ENCODE measurements around the gene PHLDA3. TPM values are rescaled to one million over a fixed set of nuclear protein-coding genes. Genes with fewer than 3 reads are reported as not detected.

PHLDA3 gene
- total RNA-seq, 1 experiment from 2014 or later, result 10.5 TPM

- intact Hi-C loops (cut with micrococcal nuclease; ENCODE audit: unreplicated experiment), result no loop called here
- Mint-ChIP-seq H3K4me3 (ENCODE audit: unreplicated experiment) (no peak overlapping the region), H3K27ac (ENCODE audit: unreplicated experiment) (no peak overlapping the region), H3K9me3 (ENCODE audit: unreplicated experiment) (no peaks in the 10 kb centered on the region), H3K36me3 (ENCODE audit: insufficient read depth, unreplicated experiment) (peaks cover 6% of the 10 kb centered on the region), H3K27me3 (ENCODE audit: insufficient read depth, unreplicated experiment) (no peaks in the 10 kb centered on the region), H3K4me1 (ENCODE audit: low read depth, unreplicated experiment) (no peaks in the 10 kb centered on the region)
- ChIA-PET CTCF (interaction anchor here (1.6 kb wide), 1 partner anchor 14 kb away, joined by 4 read pairs; no protein-coding TSS in a partner anchor), POLR2A (no interaction called here)
- no TSS peak for BruUV-seq (replicated peaks)
- Histone ChIP-seq H3K9me3 (no peaks in the 10 kb centered on the region), H3K4me3 (ENCODE audit: low read depth, low read length) (no peak overlapping the region), H3K36me3 (ENCODE audit: control insufficient read depth, insufficient read depth, low read length) (no peaks in the 10 kb centered on the region), H3K4me1 (no peaks in the 10 kb centered on the region), H3K27me3 (replicated peaks; ENCODE audit: control insufficient read depth, insufficient read depth, low read length) (no peaks in the 10 kb centered on the region)
- no peak for TF ChIP-seq CTCF (IDR thresholded peaks at IDR 0.05; ENCODE audit: insufficient read depth in 1 of 2, low read depth in 1 of 2, low read length in 1 of 2, severe bottlenecking in 1 of 2, unreplicated experiment in 1 of 2)
- no peak for DNase-seq
Measured at GRCh38 chr1:201434266-201434665, 34.7 kb downstream of the PHLDA3 start.

DNA sequence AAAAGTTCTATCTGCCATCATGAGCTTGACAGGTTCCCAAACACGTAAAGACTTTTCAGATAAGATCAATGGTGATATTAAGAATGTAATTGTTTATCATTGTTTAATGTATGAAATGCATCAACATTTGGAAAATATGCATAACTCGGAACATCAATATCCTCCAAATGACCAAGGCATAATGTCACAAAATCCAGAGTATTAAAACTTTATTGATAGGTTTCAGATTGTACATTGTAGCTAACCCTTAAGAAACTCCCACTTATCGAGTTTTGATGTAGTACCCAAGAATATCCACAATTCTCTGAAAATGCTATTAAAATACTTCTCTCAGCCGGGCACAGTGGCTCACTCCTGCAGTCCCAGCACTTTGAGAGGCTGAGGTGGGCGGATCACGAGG, 35.4 kb downstream of the PHLDA3 start:
- intact Hi-C loops (cut with micrococcal nuclease; ENCODE audit: unreplicated experiment), result no loop called here
- no peak overlapping the region for H3K4me3 ChIP-seq (ENCODE audit: low read depth, low read length)
- no TSS peak for BruUV-seq (replicated peaks)
- H3K36me3 Mint-ChIP-seq (ENCODE audit: insufficient read depth, unreplicated experiment), result peaks cover 6% of the 10 kb centered on the region
- CTCF ChIA-PET, result interaction anchor here (1.6 kb wide), 1 partner anchor 15 kb away, joined by 4 read pairs; no protein-coding TSS in a partner anchor
- H3K9me3 ChIP-seq, result no peaks in the 10 kb centered on the region
- no peaks in the 10 kb centered on the region for H3K9me3 Mint-ChIP-seq (ENCODE audit: unreplicated experiment)
- no peak overlapping the region for H3K27ac Mint-ChIP-seq (ENCODE audit: unreplicated experiment)
- DNase-seq, result no peak
- no peak overlapping the region for H3K4me3 Mint-ChIP-seq (ENCODE audit: unreplicated experiment)
- H3K4me1 ChIP-seq, result no peaks in the 10 kb centered on the region
- H3K4me1 Mint-ChIP-seq (ENCODE audit: low read depth, unreplicated experiment), result no peaks in the 10 kb centered on the region
- no peaks in the 10 kb centered on the region for H3K36me3 ChIP-seq (ENCODE audit: control insufficient read depth, insufficient read depth, low read length)
- POLR2A ChIA-PET, result no interaction called here
- no peaks in the 10 kb centered on the region for H3K27me3 Mint-ChIP-seq (ENCODE audit: insufficient read depth, unreplicated experiment)
- TF ChIP-seq CTCF (IDR thresholded peaks at IDR 0.05; ENCODE audit: insufficient read depth in 1 of 2, low read depth in 1 of 2, low read length in 1 of 2, severe bottlenecking in 1 of 2, unreplicated experiment in 1 of 2), result no peak
- H3K27me3 ChIP-seq (replicated peaks; ENCODE audit: control insufficient read depth, insufficient read depth, low read length), result no peaks in the 10 kb centered on the region

DNA sequence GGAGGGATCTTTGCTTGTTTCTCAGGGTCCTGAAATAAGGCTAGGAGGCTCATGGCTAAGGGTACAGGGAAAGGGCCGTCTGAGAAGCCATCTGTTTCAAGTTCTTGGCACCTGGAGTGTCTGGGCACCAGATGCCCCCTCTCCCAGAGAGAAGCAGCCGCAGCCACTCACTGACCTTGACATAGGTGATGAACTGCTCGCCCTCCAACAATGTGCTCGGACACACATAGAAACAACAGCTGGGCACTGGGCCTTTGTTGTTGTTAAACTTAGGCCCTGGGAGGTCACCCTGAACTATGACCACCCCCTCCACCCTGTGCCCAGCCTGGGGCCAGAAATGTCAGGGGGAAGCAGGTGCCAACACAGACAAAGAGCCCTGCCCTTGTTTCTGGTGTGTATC, 38.2 kb downstream of the PHLDA3 start:
- POLR2A ChIA-PET, result no interaction called here
- H3K27me3 Mint-ChIP-seq (ENCODE audit: insufficient read depth, unreplicated experiment), result no peaks in the 10 kb centered on the region
- intact Hi-C loops (cut with micrococcal nuclease; ENCODE audit: unreplicated experiment), result no loop called here
- peaks cover 4% of the 10 kb centered on the region for H3K36me3 Mint-ChIP-seq (ENCODE audit: insufficient read depth, unreplicated experiment)
- Histone ChIP-seq H3K36me3 (ENCODE audit: control insufficient read depth, insufficient read depth, low read length) (no peaks in the 10 kb centered on the region), H3K9me3 (no peaks in the 10 kb centered on the region), H3K27me3 (replicated peaks; ENCODE audit: control insufficient read depth, insufficient read depth, low read length) (no peaks in the 10 kb centered on the region), H3K4me3 (ENCODE audit: low read depth, low read length) (no peak overlapping the region), H3K4me1 (no peaks in the 10 kb centered on the region)
- H3K4me1 Mint-ChIP-seq (ENCODE audit: low read depth, unreplicated experiment), result no peaks in the 10 kb centered on the region
- H3K9me3 Mint-ChIP-seq (ENCODE audit: unreplicated experiment), result no peaks in the 10 kb centered on the region
- H3K4me3 Mint-ChIP-seq (ENCODE audit: unreplicated experiment), result no peak overlapping the region
- CTCF ChIA-PET, result interaction anchor here (0.6 kb wide), 1 partner anchor 21 kb away, joined by 4 read pairs; no protein-coding TSS in a partner anchor
- no peak for DNase-seq
- no peak for TF ChIP-seq CTCF (IDR thresholded peaks at IDR 0.05; ENCODE audit: insufficient read depth in 1 of 2, low read depth in 1 of 2, low read length in 1 of 2, severe bottlenecking in 1 of 2, unreplicated experiment in 1 of 2)
- no peak overlapping the region for H3K27ac Mint-ChIP-seq (ENCODE audit: unreplicated experiment)
- BruUV-seq (replicated peaks), result no TSS peak
